HPDE6-E6E7 (cell line): ENCODE measurements around the gene FMNL2.

Experiments used
- DNase-seq: peaks from one replicate; pipeline ENCODE4 v3.0.0; 2011; ENCODE audit warnings: missing footprints; ENCODE audit errors: extremely low spot score

FMNL2 gene

DNA sequence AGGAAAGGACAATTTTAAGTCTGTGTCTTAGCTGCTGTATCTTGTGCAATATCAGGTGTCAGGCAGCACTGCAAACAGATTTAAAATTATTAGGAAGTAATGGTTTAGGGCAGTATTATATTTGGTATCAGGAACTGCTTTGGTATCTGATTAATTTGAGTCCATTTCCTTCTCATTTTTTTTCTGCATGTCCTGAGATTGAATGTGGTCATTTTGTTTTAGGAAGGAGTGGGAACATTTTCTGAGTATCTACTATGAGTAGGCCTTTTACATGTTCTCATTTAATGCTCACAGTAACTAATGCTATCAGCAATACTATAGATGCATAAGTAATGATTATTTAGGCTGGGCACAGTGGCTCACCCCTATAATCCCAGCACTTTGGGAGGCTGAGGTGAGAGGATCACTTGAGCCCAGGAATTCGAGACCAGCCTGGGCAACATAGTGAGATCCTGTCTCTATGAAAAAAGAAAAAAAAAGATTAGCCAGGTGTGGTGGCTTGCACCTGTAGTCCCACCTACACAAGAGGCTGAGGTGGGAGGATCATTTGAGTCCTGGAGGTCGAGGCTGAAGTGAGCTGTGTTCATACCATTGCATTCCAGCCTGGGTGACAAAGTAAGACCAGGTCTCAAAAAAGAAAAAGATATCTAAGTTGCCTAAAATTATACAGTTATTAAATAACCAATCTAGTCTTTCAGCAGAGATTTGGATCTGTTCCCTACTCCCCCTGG, 4.7 kb downstream of the FMNL2 start:
- DNase-seq: no peak

- no peak for DNase-seq
Measured at GRCh38 chr2:152342259-152343046, 7.5 kb downstream of the FMNL2 start.

DNA sequence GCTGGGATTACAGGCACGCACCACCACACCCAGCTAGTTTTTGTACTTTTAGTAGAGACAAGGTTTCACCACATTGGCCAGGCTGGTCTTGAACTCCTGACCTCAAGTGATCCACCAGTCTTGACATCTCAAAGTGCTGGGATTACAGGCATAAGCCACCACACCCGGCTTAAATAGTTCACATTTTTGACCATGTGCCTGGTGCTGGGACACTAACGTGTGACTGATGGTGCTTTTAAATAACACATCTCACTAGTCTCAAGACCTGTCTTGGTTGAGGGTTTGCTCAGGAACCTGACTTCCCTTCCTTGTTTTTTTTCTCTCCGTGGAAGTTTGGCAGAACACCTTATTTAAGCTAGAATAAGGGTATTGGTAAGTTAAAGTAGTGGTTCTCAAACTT, 8.5 kb downstream of the FMNL2 start:
- no peak for DNase-seq

DNA sequence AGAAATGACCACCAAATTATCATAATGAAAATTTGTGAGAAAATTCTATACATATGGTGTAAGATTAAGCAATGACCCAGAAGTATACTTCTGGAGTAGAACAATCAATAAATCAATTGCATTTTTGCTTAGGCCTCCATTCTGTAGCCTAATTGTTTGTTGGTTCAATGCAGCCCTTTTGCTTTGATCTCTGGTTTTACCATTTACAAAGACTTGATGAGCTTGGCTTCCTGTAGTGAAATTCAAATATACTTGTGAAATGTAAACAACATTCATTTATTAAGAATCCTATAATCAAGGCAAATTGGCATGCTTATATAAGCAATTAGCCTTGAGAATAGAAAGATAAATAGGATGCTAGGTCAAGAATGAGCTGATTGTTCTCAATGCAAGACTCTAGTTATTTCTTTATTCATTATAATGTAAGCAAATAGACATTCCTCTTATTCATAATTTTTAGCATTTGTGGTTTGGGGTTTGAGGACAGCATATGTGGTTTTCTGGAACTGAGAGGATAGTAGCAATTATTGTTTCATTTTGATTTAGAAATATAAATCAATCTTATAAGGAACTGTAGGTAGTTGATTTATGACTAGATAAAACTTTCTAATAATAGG, 9.7 kb downstream of the FMNL2 start:
- no peak for DNase-seq

DNA sequence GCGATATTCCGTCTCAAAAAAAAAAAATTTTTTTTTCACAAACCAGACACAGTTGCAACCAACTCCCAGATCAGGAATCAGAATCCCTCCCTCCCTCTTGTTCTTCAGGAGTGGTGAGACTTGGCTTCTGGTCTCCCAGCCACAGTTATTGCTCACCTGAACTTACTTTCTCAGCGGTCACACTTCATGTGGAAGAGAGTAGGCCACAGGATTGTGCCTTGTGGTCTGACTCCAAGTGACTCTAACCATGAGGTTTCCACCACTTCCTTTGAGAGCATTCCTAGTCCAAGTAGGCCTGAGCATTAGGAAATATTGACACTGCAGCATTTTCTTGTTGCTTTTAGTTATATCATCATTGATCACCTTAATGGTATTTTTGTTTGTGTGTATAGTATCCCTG, 12.1 kb downstream of the FMNL2 start:
- DNase-seq: no peak

- DNase-seq: no peak
Measured at GRCh38 chr2:152348388-152348787, 13.4 kb downstream of the FMNL2 start.

GRCh38 chr2:152349416-152349815, 14.4 kb downstream of the FMNL2 start:
- no peak for DNase-seq

DNA sequence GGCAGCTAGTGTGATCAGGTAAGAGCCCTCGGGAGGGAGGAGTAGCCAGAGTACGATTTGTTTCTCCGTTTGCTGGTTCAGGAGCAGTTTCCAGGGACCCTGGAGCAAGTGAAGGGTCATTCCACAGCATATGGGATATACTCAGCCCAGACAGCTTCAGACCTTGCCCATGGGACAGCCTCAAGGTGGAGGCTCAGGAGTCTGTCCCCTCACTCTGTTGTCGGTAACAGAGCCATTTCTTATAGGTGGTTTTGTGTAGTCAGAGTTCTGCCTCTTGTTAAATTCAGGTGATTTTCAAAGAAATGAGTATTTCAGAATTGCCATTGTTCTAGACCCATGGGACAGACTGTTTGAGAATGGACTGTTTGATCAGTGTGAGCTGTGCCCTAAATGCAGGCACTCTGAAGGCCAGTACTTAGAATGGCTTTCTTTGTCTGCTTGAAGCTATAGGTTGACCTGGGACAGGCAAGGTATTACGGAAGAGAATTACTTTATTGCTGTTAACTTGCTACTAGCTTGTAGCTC, 15.2 kb downstream of the FMNL2 start:
- DNase-seq: no peak

DNA sequence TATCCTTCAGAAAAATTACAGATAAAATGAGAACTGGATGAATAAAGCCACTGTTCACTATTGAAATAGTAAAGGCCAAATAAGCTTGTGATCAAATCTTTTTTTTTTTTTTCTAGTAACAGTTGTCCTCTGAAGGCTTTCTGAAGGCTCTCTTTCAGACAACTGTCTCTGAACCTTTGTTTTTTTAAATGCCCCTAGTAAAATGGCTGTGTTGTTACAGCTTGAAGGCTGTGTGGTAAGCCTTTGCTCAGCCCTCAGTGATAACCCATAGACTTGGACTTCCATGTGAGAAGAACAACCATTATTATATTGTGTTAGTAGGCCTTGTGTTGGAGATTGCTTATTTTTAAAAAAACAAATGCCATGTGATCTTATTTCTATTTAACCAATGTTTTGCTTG, 17.6 kb downstream of the FMNL2 start:
- no peak for DNase-seq

DNA sequence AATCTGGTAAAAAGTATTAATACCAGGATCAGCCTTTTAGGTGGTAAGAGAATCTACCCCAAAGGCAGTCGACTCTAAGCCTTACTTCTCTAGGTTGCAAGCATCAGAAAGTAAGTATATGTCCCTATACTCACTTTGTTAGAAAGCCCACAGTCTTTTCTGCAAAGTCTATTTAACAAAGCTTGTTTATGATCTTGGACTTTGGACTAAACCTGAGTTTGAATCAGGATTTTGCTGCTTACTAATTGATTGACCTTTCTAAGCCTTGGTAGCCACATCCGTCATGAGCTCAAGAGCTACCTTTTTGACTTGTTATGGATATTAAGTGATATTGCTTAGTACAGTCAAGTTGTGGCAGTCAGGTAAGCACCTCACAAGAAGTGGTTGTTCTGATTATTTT, 18.4 kb downstream of the FMNL2 start:
- DNase-seq: no peak

GRCh38 chr2:152354069-152354755, 19.2 kb downstream of the FMNL2 start:
- no peak for DNase-seq

GRCh38 chr2:152354909-152355308, 19.9 kb downstream of the FMNL2 start:
- DNase-seq: no peak

- no peak for DNase-seq
Measured at GRCh38 chr2:152355409-152355831, 20.4 kb downstream of the FMNL2 start.

DNA sequence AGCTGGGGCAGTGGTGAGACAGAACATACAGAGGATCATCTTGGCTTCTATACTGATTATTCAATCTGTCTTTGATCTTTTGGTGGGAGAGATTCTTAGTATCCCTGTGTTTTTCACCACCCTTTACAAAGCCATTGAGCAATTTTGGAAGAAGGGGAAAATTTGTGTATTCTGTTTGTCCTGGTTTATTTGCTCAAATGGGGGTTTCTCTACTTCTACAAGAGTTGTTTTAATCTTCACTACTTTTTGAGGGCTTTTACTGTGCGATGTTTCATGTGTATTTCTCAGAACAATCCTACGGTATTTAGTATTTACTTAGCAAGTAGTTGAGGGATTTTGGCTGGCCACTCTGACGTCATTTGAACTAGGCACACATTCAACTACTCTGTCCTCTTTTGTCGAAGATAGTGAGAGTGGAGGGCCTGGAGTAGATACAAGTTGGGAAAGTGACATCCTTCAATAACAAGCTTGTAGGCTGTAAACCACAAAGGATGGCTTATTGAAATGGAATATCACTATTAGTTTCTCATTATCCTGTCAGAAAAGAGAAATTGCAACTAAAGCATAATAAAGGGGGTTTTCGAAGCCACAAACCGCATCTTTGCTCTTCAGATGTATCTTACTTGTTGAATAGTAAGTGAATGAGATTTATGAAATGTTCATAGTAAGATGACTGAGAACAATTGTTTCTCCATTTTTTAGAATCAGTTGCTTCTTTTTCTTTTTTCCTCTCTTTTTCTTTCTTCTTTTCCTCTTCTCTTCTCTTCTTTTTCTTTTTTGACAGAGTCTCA, 24.8 kb downstream of the FMNL2 start:
- no peak for DNase-seq

GRCh38 chr2:152363936-152364335, 29.0 kb downstream of the FMNL2 start:
- no peak for DNase-seq

- DNase-seq: no peak
Measured at GRCh38 chr2:152367547-152368390, 32.8 kb downstream of the FMNL2 start.

- no peak for DNase-seq
Measured at GRCh38 chr2:152369176-152369860, 34.3 kb downstream of the FMNL2 start.

- no peak for DNase-seq
Measured at GRCh38 chr2:152370783-152371182, 35.8 kb downstream of the FMNL2 start.

DNA sequence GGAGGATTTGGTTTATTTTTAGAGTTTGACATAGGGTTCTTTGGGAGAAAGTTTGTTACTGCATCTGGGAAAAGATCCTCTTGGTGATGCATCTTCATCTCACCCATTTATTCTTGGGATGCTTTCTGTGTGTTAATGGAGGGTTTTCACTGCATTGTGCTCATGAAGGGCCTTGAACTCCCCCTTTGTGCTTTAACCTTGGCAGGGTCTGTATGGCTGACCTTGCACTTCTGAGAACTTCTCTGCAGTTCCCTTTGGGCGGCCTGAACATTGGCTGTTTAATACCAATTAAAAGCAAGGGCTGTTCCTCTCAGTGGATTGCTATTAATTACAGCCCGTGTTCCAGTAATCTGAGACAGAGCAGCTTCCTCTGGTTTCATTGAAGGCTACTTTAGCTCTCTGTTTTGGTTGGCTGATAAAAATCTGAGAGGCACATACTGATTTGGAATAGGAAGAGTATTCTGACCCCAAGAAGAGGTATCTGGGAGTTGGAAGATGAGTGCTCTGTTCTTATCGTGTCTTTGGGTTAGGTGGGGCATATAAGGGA, 37.5 kb downstream of the FMNL2 start:
- no peak for DNase-seq
